GM18867 (cell line): Measurements from ENCODE around the gene RIBC2.
"Not testable (repeated sequence)": the region's sequence is repeated elsewhere in the genome, so short reads cannot be mapped to it uniquely, and the experiment has no call there.

Experiments
- ATAC-seq: cut with Tn5 transposase; IDR thresholded peaks from one replicate; pipeline ENCODE4 v1.9.1; 2021; ENCODE audit warnings: mild to moderate bottlenecking, moderate library complexity; ENCODE audit not compliant: unreplicated experiment

RIBC2 gene, protein sequence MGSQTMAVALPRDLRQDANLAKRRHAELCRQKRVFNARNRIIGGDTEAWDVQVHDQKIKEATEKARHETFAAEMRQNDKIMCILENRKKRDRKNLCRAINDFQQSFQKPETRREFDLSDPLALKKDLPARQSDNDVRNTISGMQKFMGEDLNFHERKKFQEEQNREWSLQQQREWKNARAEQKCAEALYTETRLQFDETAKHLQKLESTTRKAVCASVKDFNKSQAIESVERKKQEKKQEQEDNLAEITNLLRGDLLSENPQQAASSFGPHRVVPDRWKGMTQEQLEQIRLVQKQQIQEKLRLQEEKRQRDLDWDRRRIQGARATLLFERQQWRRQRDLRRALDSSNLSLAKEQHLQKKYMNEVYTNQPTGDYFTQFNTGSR

DNA sequence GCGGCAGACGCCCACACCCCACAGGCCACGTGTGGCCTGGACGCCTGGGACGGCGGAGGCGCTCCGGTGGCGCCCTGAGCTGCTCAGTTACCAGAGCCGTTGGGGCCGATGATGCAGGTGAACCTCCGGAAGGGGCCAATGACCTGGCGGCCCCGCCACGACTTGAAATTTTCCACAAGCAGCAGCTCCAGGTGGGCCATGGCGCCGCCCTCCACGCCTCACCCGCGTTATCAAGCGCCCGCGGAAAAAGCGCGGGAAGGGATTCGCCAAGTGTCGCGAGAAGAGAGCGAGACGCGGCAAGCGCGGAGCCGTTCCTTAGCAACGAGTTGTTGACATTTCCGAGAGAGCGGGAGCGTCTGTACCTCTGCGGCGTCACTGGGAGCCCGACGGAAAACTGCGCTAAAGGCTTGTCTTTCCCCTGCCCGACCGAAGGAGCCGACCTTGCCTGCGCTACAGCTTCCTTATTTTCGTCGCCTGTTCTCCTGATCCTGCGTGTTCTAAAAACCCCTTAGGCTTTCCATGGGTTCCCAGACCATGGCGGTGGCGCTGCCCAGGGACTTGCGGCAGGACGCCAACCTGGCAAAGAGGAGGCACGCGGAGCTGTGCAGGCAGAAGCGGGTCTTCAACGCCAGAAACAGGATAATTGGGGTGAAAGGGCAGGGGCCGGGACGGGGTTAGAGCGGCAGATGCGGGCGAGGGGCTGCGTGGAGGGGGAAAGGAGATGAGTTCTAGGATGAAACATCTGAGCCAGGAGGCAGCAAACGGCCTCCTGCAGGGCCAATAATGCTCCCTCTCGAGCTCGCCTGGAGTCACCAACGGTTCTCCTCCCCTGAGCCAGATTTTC lies at the start of gene RIBC2, which contains the start of gene SMC1B:
TSS of gene RIBC2 (plus strand) at position 326 of the 844 bp plus-strand sequence. CDS start at position 520, 194 bp downstream.
TSS of gene SMC1B (minus strand) at position 232 of the 844 bp plus-strand sequence. CDS start at position 200, 32 bp downstream.
- no peak for ATAC-seq

DNA sequence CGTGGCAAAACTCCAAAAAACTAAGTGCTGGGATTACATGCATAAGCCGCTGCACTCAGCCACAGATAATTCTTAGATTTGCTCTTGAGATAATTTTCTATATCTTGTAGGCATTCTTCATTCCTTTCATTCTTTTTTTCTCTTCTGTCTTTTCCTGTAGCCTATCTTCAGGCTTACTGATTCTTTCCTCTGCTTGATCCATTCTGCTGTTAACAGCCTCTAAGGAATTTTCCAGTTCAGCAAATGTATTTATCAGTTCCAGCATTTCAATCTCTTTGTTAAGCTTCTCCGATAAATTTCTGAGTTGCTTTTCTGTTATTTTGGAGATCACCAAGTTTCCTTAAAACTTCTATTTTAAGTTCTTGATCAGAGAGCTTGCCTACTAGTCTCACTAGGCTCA lies 46.8 kb upstream of the RIBC2 start:
- ATAC-seq = no peak

DNA sequence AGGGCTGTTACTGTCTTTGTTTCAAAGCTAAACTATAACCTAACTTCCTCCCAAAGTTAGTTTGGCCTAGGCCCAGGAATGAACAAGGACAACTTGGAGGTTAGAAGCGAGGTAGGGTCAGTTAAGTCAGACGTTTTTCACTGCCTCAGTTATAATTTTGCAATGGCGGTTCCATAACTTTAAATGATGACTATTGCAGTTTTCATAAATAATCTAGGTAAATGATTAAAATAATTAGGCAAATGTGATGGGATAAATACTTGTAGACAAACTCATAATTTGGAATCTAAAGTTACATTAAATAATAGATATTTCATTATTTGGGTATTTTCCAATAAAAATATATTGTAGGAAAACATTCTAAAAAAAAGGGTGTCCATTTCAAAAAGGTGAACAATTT lies 39.9 kb upstream of the RIBC2 start:
- not testable (repeated sequence) for ATAC-seq

DNA sequence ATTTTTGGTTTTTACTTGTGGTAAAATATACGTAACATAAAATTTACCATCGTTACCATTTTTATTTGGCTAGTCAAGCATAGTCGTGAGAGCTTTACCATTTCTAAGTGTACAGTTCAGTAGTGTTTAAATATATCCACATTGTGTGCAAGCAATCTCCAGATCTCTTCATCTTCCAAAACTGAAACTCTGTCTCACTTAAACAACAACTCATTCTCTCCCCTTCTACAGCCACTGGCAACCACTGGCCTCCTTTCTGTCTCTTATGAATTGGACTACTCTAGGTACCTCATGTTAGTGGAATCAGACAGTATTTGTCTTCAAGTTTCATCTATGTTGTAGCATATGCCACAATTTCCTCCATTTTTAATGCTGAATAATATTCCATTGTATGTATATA lies 37.5 kb upstream of the RIBC2 start:
- ATAC-seq = no peak

DNA sequence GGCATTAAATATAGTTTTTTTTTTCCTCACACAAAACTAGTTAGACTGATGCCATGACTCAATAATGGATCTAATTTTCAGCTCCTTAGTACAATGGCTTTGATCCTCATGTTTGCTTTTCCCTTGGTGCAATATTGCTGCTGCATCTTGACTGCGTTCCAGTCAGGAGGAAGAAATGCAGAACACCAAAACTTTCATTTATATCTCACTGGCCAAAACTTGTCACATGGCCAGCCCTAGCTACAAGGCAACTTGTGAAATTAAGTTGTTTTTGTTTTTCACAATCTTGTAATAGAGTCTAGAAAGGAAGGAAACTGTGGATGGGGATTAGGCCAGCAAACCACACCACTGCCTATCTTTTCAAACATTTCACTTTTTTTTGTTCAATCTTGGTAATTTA lies 36.8 kb upstream of the RIBC2 start:
- no peak for ATAC-seq

DNA sequence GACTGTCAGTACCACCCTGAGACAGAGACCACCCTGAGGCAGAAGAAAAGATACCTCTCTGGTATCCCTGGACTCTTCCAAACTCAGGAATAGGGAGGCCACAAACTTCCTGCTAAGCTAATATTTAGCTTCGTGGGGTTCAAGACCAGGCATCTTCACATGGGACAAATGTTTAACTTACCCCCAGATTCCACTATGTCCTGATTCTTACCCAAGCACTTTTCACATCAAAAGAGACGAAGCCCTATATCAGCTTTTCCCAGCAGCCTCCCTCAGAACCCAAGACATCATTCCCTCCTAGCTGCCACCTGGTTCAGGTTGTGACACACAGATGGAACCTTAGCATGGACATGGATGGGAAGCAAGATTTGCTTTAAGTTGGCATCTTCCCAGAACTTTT lies 32.1 kb upstream of the RIBC2 start:
- no peak for ATAC-seq

DNA sequence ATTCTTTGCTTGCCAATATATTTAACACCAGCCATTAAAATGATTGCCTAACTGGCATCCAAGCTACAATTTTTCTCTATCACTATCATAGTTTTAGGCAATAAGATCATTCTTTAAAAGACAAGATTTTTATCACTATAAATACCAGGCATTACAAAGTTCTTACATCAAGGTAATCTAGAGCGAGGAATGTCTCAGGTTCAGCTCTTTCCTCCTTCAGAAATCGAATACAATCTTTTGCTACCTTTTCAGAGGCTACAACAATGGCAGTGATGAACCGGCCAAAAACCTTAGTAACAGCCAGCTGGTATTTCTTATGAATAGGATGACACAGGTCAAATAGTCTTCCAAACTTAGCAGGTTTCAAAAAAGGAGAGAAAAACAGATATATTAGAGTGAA lies 23.9 kb upstream of the RIBC2 start:
- ATAC-seq = no peak

DNA sequence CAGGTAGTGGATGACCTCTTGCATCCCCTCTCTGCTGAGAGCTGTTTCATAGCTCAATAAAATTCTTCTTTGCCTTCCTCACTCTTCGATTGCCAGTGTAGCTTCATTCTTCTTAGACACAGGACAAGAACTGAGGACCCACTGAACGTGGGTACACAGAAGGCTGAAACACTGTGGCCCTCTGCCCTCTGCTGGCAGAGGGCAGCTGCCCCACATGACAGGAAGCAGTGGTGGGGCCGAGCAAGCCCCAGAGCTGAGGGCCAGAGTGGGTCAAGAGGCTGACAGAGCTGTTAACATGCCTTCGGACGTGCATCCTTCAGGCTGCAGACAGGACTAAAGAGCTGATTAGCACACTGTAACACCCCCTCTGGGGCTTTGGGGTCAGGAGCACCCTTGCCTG lies 15.7 kb upstream of the RIBC2 start:
- no peak for ATAC-seq

DNA sequence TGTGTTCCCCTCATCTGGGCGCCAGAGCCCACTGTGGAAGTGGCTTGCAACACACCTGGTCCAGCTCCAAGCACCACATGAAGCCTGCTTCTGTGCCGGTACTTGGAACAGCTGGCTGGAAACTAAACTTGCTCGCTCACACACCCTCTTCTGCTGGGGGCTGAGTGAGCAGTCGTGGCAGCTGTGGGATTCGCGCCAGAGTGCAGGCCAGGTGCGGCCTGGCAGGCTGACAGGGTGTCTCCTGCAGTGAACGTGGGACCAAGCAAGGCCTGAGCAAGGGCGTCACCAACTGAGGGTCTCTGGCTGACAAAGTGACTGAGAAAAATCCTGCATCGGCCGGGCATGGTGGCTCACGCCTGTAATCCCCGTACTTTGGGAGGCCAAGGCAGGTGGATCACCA lies 15.3 kb upstream of the RIBC2 start:
- ATAC-seq = no peak

DNA sequence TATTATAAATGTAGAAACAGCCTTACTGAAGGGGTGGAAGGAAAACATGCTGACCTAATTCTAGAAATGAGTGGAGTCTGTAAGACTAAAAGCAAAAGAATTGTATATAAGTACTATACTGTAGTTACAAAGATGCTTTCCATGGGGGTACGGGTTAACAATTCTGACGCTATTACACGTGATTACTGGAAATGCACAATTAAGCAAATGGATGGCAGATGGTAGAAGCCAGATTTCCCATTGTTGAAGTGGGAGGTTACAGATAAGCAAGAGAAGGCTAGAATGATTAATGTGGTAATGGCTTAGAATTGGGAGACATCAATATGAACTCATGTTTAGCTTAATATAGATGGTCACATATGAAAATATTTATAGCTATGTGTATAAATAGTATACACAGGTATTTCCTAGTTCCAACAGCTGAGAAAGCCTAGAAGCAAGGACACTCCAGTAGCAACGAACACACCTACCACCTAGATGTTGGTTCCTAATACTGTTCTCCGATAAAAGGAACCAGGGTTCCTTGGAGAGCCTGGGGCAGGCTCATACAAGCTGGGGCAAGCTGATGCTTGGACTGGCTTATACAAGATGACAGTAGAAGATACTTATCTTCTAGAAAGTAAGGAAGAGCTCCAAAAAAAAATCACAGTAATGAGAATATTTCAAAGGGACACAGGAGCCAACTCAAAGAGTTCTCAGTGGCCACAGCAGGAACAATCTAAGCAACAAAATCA lies 13.6 kb upstream of the RIBC2 start:
- no peak for ATAC-seq

DNA sequence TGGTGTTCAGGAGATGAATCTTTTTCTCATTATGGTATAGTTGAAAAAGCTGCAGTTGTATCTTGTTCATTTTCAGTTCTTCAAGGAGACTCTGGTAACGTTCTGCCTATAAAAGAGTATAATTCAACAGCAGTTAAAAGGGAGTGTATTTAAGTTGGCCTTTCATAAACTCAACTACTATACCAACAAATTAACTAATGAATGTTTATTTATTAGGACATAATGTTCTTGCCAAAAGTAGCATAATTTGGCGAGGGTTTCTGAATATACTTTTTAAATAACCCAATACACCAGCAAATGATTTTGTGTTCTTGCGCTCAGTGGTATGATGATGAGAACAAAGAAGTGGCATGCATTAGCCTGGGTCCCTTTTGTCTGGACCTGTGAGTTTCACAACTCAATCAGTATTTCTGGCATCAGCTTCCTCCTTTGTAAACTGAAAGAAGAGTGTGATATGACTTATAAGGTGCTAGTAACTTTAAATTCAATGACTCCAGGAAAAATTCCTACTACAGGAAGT lies 11.0 kb upstream of the RIBC2 start:
- ATAC-seq = no peak

DNA sequence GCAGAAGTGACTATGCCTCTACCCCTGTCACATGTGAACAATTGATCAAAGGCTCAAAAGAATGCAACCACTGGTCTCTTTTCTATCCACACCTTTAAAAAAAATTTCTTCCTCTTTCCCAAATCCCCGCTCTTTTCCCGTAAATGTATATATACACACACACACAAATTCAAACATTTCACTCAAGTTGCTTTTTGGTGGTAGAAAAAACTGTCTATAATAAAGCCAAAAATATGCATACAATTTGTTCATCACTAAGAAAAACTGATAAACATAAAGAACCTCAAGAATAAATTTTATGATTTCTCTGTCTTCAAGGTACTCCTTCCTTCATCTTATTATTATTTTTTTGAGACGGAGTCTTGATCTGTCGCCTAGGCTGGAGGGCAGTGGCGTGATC lies 5.7 kb upstream of the RIBC2 start:
- no peak for ATAC-seq

DNA sequence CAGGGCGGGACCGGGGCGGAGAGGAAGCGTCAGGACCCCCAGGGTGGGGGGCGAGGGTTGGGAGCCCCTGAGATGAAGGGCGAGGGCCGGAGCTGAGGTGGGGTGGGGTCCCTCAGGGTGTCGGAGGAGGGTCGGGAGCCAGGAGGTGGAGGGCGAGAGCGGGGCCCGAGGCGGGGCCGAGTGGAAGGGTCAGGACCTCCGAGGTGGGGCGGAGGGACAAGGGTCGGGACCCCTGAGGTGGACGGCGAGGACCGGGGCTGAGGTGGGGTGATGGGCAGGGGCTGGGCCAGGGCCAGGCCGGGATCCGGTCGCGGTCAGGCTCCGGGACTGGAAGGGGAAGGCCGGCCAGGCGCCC lies 503 bp upstream of the RIBC2 start:
- ATAC-seq = no peak

DNA sequence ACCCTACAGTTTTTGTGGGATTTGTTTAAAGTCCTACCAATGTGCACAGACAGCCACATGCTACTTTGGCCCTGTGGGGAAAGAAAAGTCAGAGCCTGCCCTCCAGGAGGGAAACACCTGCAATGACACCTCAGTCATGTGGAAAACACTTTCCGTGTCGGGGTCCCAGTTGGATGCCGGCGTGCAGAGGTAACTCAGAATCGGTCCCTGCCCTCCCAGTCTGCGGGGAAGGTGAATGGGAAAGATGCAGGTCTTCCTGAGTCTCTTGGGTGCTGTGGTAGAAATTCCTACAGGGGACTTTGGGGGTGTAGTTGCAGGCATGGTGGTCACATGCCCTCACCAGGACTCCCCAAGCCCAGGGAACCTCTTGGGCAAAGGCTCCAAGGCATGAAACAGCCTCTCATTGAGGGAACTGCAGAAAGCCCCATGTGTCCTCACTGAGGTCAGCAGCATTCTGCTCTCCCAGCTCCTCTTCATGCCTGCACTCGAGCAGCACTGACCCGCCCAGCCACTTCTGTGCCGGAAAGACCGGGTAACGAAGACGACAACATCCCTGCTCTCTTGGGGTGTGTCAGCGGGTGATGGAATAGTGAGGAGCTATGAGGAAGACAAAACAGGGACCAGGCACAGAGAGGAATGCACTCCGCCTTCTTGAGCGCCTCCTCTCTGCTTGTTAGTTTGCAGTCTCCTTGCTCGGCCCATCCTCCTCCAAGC lies 4.7 kb downstream of the RIBC2 start:
- ATAC-seq = no peak

DNA sequence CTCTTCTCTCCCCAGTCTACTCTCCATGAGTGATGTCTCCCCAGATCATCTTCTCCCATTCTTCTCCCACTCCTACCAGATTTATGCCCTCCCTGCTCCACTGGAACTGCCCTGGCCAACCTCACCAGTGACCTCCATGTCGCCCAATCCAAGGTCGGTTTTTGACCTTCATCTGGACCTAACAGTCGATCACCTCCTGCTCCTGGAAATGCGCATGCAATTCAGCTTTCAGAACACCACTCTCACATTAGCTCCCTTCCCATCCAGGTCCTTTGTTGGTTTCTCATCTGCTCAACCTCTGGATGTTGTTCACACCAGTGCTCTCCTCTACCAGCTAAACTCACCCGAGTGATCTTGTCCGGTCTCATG lies 5.3 kb downstream of the RIBC2 start:
- no peak for ATAC-seq

DNA sequence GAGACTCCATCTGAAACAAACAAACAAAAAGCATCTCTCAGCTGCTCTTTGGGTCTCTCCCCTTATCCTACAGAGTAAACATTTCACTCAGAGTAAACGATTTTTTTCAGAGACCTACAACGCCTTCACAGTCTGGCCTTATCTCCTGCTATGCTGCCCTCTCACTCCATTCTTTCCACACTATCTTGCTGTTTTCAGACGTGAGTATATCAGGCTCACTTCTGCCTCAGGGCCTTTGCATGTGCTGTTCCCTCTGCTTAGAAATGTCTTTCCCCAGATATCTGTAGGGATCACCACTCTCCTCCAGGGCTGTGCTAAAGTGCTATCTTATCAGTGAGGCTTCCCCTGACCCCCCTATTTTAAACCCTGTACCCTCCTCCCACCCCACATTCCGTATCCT lies 6.5 kb downstream of the RIBC2 start:
- ATAC-seq = no peak

DNA sequence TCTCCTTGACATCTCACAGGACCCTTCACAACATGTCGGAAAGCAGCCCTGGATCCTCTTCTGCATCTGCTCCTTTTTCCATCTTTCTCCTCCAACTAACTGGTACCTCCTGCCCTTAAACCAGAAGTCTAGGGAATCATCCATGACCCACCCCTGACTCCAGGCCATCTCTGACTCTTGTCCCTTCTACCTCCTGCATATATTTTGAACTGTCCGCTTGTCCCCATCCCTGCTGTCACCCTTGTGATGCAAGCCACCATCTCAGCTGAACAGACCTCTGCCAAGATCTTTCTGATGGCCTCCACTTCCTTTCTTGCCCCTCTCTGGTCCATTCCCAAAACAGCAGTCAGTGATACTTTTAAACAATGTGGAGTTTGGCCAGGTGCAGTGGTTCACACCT lies 7.0 kb downstream of the RIBC2 start:
- ATAC-seq = no peak

DNA sequence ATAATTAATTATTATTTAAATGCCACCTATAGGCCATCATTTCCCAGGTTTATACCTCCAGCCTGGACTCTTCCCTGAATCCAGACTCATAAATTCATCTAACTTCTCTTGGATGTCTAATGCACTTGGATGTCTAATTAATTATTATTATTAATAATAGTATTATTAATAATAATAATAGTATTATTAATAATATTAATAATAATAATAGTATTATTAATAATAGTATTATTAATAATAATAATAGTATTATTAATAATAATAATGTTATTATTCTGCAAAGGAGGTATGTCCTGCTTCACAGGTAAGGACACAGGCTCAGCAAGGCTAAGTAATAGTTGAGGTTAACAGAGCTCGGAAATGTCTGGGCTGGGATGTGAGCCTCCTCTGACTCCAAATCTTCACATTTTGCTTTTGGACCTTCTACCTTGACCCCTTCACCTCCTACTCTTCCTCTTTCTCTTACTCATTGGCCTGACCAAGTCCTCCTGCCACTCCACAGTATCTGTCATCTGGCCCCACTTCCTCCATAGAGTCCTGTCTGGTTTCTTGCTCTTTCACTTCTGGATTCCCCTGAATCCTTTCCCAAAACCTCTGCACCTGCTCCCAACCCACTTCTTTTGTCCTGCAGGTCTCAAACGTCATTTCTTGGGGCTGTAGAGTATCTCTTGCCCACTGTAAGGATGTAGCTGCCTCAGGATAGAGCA lies 8.0 kb downstream of the RIBC2 start:
- ATAC-seq = no peak

DNA sequence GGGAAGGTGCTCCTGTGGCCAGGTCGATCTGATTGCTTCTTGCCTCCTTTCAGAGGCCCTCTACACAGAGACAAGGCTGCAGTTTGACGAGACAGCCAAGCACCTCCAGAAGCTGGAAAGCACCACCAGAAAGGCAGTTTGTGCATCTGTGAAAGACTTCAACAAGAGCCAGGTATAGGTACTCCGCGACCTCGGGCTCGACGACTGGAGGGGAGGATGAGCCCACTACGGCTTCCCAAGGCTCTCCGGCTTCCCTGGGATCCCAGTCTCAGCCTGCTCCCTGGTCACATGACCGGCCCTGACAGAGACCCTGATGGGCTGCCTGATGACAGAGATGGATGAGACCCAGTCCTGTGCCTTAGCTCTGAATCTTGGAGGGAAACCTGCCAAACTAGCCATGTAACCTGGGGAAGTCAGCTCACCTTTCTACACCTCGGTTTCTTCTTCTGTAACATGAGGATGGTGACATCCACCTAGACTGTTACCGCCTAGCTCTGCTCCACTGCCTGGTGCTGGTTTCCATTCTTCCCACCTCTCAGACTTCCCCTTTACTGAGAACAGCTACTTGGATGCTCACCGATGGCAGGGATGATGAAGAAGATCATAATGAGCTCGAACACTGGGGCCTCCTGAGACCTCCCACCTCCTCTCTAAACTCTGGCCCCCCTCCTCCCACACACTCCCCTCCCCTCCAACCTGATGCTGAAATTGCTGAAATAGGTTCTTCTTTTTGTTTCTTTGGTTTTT lies 8.9 kb downstream of the RIBC2 start:
- no peak for ATAC-seq
